HTERT RPE-1 (cell line): ENCODE measurements around the gene KRTAP12-1.
"Not testable (repeated sequence)": the region's sequence is repeated elsewhere in the genome, so short reads cannot be mapped to it uniquely, and the experiment has no call there.

Experiments
- in situ Hi-C: fragments of 300-500 bp; cut with MboI; formaldehyde crosslinking; loops from 4 replicates; pipeline ENCODE4 v1.14.3; 2020; ENCODE audit warnings: low sequenced_read_pairs

Gene KRTAP12-1

GRCh38 chr21:44699502-44700001 is 17.6 kb upstream of the KRTAP12-1 start:
- in situ Hi-C loops, result no loop called here

- in situ Hi-C loops, result no loop called here
Observed at GRCh38 chr21:44697811-44698734, 16.1 kb upstream of the KRTAP12-1 start.

DNA sequence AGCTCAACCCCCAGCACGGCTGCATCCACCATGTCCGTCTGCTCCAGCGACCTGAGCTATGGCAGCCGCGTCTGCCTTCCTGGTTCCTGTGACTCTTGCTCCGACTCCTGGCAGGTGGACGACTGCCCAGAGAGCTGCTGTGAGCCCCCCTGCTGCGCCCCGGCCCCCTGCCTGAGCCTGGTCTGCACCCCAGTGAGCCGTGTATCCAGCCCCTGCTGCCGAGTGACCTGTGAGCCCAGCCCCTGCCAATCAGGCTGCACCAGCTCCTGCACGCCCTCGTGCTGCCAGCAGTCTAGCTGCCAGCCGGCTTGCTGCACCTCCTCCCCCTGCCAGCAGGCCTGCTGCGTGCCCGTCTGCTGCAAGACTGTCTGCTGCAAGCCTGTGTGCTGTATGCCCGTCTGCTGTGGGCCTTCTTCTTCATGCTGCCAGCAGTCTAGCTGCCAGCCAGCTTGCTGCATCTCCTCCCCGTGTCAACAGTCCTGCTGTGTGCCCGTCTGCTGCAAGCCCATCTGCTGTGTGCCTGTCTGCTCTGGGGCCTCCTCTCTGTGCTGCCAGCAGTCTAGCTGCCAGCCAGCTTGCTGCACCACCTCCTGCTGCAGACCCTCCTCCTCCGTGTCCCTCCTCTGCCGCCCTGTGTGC is 15.3 kb upstream of the KRTAP12-1 start, which contains the start of gene KRTAP10-12:
Gene KRTAP10-12, plus strand, starts transcription at position 1 of the 639 bp plus-strand sequence. Its CDS starts 30 bp downstream, at position 31.
- in situ Hi-C loops, result not testable (repeated sequence)

GRCh38 chr21:44696572-44696971 is 14.6 kb upstream of the KRTAP12-1 start:
- in situ Hi-C loops, result no loop called here

GRCh38 chr21:44695641-44696040 is 13.7 kb upstream of the KRTAP12-1 start:
- in situ Hi-C loops, result no loop called here

GRCh38 chr21:44695184-44695583 is 13.2 kb upstream of the KRTAP12-1 start:
- in situ Hi-C loops, result no loop called here

DNA sequence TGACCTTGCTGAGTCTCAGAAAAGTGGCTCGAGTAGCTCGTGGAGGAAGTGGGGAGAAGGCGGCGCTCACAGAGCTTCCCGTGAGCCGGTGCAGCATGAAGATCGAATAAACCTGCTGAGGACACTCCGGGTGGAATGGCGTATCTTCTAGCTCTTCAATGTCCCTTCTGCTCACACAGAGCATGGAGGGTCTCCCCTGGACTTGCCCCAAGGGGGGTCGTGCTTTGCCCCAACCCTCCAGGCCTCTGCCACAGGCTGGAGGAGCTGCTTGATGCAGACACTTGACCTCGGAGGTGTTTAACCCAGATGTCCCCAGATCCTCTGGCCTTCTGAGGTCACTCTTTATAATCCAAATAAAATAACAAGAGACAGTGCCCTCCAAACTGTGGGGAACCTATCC is 12.8 kb upstream of the KRTAP12-1 start:
- in situ Hi-C loops, result no loop called here

DNA sequence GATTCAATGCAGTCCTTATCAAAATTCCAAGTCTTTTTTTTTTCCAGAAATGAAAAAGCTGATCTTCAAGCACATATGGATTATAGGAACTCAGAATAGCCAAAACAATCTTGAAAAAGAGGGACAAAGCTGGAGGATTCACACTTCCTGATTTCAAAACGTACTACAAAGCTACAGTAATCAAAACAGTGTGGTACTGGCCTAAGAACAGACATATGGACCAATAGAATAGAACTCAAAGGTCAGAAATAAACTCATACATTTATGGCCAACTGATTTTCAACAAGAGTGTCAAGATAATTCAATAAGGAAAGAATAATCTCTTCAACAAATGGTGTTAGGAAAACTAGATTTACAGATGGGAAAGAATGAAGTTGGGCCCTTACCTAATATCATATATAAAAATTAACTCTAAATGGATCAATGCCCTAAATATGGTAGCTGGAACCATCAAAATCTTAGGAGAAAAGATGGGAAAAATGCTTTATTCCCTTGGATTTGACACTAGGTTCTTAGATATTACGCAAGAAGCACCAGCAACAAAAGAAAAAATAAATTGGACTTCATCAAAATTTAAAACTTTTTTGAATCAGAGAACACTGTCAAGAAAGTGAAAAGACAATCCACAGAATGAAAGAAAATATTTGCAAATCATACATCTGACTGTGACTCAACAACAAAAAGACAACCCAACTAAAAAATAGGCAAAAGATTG is 11.0 kb upstream of the KRTAP12-1 start:
- in situ Hi-C loops, result no loop called here

DNA sequence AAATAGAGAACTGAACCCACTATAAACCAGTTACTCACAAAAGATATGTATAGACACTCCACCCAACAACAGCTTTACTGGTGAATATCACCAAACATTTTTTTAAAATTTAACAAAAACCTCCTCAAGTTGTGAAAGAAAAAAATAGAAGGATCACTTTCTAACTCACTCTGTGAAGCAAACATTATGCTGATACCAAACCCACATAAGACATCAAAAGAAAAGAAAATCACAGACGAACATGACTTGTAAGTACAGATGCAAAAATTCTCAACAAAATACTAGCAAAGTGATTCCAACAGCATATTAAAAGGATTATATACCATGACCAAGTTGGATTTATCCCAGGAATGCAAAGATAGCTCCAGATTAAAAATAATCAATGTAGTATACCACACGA is 9.7 kb upstream of the KRTAP12-1 start:
- in situ Hi-C loops, result no loop called here

GRCh38 chr21:44689740-44690139 is 7.8 kb upstream of the KRTAP12-1 start:
- in situ Hi-C loops, result not testable (repeated sequence)

DNA sequence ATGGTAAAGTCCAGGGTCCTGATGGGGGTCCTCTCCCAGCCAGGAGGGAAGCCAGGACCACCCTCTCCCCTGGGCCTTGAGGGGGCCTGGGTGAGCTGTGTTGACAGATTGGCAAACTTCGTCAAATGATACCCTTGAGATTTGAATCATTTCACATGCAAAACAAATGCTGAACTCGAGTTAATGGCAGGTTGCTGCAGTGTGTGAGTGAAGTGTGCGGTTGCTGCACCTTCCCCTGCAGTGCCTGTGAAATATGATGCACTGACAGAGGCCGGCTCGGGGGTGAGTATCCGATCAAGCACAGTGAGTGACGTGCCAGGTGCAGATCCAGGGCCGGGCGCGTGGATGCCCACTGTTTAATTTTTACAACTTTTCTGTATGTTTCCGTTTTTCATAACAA is 5.7 kb upstream of the KRTAP12-1 start:
- in situ Hi-C loops, result no loop called here

DNA sequence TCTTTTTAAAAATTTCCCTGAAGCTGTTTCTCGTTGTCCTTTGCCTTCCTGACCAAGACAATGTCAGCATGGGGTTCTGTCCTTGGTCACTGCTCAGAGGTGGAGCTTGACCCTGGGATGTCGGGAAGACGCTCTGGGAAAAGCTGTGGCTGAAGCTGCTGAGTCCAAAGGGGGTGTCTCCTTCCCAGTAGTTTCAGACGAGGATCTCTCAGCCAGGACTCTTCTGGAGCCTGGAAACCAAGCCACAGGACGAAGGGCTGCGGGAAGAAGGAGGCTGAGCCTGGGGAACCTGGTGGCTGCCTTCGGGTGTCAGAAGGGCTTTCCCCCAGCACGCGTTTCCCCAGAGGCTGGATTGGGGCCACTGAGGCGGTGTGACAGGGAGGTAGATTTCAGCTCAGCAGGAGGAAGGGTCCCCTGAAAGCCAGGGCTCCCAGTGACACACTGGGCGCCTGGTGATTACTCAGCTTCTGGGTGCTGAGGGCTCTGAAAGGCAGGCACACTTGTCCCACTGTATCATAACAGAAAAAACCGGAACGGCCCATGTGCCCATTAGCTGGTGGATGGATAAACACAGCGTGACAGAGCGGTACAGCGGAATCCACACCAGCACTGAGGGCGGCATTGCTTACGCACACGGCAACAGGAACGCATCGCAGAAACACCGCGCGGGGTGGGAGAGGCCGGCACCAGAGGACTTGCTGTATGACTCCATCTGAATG is 5.0 kb upstream of the KRTAP12-1 start:
- in situ Hi-C loops, result no loop called here

GRCh38 chr21:44686000-44686781 is 4.2 kb upstream of the KRTAP12-1 start:
- in situ Hi-C loops, result no loop called here

DNA sequence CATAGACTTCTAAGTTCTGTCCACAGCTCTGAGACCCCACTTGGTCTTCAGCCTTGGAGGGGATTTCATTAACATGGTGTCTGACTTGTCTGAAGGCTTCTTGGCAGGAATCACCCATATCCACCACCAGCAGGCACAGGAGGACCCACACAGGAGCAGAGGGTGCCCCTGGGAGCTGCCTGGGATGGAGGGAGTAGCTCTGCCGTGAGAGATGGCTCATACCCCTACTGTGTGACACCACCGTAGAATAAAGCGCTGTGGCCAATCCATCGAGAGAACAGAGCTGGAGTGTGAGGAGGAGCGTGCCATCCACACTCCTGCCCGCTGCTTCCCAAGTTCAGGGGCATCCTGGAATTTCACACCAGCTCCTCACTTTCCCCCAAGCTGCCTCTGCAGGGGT is 3.1 kb upstream of the KRTAP12-1 start:
- in situ Hi-C loops, result not testable (repeated sequence)

GRCh38 chr21:44684483-44684882 is 2.5 kb upstream of the KRTAP12-1 start:
- in situ Hi-C loops, result no loop called here

GRCh38 chr21:44684077-44684476 is 2.1 kb upstream of the KRTAP12-1 start:
- in situ Hi-C loops, result no loop called here

DNA sequence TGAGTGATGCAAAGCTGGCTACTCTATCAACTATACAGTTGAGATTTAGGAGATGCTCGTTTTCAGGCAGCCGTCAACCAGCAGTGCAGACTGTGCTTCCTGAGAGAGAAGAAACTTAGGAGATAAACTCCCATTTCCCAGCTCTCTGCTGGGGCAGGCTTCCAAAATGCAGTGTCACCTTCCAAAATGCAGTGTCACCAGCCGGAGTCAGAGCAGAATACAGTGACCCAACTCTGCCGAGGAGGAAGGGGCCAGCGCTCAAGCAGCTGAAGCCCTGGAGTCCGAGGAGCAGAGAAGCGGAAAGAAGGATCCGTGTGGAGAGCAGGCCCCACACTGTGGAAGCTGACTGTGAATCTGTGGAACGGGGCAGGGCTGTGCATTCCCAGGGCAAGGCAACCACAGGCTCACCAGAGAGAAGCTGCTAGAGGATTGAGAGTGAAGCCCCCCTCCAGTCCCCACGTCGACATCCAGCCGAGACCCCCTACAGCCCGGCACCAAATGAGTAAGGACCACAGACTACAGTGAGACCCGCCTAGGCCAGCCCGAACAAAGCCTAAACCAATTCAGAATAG is 703 bp upstream of the KRTAP12-1 start:
- in situ Hi-C loops, result no loop called here

GRCh38 chr21:44681152-44681551 is 811 bp downstream of the KRTAP12-1 start:
- in situ Hi-C loops, result no loop called here

- in situ Hi-C loops, result no loop called here
Observed at GRCh38 chr21:44677881-44678280, 4.1 kb downstream of the KRTAP12-1 start.
